Urothelium cell line (cell line): ENCODE data around the gene RHNO1.
"Not testable (repeated sequence)": the region's sequence is repeated elsewhere in the genome, so short reads cannot be mapped to it uniquely, and the experiment has no call there.

Experiments
- DNase-seq: peaks from one replicate; pipeline ENCODE4 v3.0.0; 2011; ENCODE audit warnings: low spot score, mixed read lengths
- FAIRE-seq: peaks from 2 replicates; lab custom pipeline; 2011; peaks lifted over from hg19 to GRCh38; lab: Jason Lieb, UNC

Gene RHNO1

DNA sequence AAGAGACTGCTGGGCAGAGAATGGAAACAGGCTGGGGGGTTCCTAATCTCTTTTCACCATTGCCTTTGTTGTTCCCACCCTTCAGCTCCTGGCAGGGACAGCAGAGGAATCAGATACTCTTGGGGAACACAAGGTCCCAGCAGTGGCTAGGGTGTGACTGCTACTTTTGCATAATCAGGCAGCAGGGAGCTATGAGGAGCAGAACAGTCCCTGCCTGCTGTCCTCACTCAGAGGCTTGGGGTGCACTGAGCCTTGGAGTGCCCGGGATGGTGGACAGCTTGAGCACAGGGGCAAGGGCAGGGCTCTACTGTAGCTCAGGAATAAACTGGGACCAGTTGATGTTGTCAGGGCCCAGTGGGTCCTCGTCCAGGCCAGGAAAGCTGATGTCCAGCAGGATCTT is 18.7 kb upstream of the RHNO1 start:
- DNase-seq: no peak
- no peak for FAIRE-seq

DNA sequence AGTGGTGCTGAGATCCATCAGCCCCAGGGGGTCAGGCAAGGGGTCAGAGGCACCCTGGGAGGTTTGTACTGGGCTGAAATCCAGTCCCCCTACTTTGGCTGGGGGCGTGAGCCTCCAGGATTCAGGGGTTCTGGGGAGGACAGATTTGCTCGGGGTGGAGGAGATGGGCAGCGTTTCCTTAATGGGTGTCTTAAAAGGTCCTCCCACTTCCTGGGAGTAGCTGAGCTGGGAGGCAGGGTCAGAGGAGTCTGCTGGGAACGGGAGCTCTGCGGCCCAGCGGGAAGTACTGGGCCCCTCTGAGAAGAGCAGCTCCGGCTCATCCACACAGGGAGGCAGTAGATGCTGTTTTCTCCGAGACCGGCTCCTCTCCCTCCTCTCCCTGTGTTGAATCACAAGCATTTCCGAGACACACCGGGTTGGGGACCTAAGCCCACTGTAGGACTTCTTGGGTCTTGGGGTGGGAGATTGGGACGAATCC is 18.0 kb upstream of the RHNO1 start:
- FAIRE-seq: no peak
- DNase-seq: no peak

DNA sequence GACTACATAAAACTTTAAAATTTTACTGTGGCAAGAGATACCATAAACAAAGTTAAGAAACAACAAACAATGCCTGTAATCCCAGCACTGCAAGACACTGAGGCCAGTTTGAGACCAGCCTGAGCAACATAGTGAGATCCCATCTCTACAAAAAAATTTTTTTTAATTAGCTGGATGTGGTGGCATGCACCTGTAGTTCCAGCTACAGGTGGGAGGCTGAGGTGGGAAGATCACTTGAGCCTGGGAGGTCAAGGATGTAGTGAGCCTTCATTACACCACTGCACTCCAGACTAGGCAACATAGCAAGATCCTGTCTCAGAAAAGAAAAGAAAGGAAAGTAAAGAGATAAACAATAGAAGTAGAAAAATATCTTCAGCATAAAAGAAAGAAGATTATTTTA is 16.9 kb upstream of the RHNO1 start:
- no peak for DNase-seq
- no peak for FAIRE-seq

DNA sequence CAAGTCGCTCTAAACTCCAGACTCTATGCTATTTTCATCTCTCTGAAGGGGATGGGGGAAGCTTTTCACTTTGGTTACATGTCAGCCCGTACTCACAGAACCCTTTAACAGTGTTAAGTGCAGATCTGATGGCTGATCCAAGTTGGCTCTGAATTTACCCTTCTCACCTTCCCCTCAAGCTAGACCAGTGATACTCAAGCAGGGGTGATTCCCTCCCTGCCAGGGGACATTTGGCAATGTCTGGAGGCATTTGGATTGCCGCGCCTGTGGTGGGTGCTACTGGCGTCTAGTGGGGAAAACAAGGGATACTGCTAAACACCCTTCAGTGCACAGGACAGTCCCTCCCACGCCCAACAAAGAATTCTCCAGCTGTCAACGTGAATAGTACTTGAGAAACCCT is 14.1 kb upstream of the RHNO1 start:
- DNase-seq: no peak
- no peak for FAIRE-seq

DNA sequence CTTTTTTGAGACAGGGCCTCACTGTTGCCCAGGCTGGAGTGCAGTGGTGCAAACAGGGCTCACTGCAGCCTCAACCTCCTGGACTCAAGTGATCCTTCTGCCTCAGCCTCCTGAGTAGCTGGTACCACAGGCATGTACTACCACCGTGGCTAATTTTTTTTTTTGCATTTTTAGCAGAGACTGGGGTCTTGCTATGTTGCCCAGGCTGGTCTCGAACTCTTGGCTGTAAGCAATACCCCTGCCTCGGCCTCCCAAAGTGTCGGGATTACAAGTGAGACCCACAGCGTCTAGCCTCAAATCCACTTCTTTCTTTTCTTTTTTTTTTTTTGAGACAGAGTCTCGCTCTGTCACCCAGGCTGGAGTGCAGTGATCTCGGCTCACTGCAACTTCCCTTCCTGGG is 13.6 kb upstream of the RHNO1 start:
- not testable (repeated sequence) for FAIRE-seq, DNase-seq

DNA sequence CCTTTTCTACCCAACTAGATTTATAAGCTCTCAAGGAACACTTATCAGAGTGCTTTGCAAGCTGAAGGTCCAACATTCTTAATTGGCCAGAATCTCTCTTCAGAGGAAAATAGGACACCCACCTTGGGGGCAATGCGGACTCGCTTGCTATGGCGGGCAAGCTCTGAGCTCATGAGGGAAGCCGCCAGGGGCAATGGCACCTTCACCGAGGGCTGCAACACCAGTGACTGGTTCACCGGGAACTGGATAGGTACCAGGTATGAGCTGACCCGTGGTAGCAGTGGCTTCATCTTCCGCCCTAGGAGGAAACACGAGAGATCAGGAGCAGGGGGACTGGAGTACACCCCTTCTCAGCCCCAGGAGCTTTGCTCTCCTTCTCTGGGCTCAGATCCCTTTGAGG is 12.8 kb upstream of the RHNO1 start:
- no peak for FAIRE-seq

DNA sequence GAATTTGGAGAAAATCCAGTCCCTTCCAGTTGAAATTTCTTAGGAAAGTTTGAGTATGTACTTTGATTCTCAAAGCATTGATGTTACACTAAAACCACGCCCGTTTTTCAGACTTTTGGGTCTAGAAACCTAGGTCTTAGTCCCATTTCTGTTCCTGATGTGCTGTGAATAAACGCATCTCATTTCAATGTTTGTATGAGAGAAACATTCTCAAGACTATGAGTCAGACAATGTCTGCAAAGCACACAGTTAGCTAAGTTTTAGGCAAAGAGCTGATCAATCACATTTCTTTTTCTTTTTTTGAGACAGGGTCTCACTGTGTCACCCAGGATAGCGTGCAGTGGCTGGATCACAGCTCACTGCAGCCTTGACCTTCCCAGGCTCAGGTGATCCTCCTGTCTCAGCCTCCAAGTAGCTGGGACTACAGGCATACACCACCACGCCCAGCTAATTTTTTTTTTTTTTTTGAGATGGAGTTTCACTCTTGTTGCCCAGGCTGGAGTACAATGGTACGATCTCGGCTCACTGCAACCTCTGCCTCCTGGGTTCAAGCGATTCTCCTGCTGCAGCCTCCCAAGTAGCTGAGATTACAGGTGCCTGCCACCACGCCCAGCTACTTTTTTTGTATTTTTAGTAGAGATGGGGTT is 7.9 kb upstream of the RHNO1 start:
- not testable (repeated sequence) for FAIRE-seq, DNase-seq

More for the DNA sequence above, 12.8 kb upstream of the RHNO1 start:
- DNase-seq: no peak

DNA sequence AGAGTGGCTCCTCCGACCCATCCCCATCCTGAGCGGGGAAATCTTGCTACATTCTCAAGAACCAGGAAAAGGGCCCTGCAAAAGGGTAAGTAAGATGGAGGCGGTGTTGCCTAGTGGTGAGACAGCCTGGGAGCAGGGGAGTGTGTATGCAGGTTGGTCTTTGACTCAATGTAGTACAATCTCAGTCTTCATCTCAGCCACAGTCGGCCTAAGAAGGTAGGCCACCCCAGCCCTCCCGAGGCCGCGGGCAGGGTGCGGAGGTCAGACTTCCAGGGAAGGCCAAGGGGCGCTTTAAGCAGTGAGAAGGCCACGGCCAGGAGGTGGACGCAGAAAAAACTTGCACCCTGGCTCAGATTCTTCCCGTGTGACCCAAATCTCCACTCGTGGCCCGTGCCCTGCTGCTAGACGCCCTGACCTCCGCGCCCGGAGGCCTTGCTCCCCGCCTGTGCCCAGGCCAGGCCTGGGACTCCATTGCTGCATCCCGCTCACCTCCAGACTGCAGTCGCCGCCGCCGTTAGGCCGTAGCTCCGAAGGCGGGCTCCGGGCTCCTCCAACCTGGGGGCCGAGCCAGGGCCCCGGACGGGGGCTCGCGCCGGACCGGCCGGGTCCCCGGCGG is 484 bp upstream of the RHNO1 start:
- FAIRE-seq (no peak), DNase-seq (peak; percentile 59)

DNA sequence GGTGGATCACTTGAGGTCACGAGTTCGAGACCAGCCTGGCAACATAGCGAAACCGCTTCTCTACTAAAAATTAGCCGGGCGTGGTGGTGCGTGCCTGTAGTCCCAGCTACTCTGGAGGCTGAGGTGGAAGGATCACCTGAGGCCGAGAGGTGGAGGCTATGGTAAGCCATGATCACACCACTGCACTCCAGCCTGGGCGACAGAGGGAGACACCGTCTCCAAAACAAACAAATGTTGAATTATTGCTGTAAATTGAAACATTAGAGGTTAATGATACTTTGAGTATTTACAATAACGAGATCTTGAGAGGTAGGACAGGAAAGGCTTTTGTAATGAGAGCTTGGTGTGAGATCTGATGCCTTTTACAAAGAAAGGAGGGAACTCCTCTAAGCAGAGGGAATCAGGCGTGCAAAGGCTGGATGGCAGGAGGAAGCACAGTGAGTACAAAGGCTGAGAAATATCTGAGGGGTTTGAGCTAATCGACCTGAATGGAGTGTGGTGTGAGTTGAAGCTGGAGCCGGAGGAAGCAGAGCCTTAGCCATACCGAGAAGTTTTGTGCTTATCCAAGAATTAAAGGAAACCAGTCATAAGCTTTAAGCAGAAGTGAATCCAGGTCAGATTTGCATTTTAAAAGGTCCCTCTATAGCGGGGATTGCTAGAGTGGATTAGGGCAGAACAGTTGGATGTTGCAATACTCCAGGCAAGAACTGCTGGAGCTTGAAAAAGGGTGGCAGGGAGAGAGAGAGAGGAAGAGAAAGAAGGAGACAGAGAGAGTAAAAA is 1.1 kb downstream of the RHNO1 start:
- FAIRE-seq: peak; percentile 88

DNA sequence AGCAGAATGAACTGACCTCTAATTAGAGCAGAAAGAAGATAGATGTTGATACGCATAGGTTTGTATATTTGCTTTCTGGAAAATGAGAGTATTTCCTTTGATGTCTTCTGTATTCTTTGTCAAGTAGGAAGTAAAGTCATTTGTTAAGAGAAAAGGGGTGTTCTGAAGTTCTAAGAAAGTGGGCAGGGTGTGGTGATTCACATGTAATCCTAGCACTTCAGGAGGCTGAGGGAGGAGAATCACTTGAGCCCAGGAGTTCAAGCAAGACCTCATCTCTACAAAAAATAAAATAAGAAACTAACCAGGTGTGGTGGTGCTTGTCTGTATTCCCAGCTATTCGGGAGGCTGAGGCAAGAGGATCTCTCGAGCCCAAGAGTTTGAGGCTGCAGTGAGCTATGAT is 2.8 kb downstream of the RHNO1 start:
- FAIRE-seq: no peak
- no peak for DNase-seq

More for the DNA sequence above, 1.1 kb downstream of the RHNO1 start:
- no peak for DNase-seq

DNA sequence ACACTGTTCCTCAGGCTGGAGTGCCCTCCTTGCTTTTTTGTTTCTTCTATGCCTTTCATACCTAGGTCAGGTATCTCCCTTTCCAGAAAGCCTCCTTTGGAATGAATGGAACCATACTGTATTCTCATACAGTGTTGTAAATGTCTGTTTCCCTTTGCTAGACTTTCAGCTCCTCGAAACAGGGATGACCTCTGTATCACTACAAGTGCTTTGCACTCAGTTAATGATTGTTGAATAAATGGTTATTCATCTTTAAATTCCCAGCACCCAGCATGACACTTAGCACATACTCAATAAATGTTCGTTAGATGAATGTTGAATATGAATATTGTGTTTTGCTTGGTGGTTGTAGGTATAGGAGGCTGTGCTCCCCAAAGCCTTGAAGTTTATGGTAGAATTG is 7.8 kb downstream of the RHNO1 start:
- FAIRE-seq: no peak
- DNase-seq: no peak

DNA sequence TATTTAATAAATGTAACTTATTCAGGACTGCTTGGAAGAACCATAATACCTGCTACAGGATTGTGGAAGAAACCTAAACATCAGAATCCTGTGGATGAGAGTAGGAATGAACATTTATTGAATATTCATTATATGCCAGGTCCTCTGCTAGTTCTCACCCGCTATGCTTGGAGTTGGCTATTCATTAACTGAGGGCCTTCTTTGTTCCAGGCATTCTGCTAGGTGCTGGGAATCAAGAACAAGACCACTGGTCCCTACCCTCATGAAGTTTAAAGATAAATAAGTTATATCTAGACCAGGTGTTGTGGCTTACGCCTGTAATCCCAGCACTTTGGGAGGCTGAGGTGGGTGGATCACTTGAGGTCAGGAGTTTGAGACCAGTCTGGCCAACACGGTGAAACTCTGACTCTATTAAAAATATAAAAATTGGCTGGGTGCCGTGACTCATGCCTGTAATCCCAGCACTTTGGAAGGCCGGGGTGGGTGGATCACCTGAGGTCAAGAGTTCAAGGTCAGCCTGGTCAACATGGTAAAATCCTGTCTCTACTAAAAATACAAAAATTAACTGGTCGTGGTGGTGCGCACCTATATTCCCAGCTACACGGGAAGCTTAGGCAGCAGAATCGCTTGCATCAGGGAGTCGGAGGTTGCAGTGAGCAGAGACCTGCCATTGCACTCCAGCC is 9.9 kb downstream of the RHNO1 start:
- no peak for FAIRE-seq
- no peak for DNase-seq

DNA sequence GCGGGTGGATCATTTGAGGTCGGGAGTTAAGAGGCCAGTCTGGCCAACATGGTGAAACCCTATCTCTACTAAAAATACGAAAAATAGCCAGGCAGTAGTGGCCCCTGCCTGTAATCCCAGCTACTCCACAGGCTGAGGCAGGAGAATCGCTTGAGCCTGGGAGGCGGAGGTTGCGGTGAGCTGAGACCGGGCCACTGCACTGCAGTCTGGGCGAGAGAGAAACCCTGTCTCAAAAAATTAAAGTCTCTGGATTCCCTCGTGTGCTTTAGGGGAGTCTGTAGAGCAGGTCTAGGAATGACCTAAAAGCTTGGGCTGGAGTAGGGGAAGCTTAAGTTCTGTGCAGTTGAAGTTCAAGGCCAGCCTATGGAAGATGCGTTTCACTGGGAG is 13.0 kb downstream of the RHNO1 start:
- no peak for DNase-seq
- FAIRE-seq: no peak

DNA sequence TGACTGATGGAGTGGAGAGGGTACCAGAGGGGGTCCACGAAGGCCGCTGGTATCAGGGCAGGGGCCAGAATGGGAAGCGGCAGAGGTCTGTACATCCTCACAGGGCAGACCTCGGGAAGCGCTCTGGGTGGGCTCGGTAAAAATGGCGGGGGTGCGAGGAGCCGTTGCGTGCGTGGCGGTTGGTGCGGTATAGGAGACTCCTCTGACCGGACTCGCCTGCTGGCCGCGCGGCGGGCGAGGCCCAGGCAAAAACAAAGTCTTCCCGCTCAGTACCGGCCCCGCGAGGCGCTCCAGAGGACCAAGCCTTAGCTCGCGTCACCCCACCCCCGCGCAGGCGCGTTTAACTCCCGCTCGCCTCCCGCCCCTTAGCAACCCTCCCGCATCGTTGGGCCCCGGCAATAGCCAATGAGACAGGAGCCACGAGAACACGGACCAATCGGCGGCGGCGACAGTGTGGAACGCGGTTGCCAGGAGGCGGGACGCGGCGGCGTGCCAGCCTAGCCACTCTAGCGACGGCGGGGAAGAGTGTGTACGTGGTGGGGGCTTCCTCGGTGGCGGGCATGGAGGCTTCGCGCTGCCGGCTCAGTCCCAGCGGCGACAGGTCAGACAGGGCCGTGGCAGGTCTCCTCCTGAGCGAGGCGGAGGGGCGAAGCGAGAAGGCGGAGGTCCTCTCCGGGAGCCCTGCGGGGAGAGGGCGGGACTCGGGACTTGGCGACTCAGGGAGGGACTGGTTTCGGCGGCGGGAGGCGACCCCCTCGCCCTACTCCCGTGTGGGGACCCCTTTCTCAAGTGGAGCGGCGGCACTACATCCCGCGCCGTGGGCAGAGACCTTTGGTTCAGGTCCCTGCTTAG is 13.6 kb downstream of the RHNO1 start, which contains the start of gene TULP3:
TULP3 (plus strand) TSS at position 504 of the 852 bp plus-strand sequence; CDS start at position 561, 57 bp downstream.
- FAIRE-seq (peak; percentile 99), DNase-seq (peak; percentile 100)

DNA sequence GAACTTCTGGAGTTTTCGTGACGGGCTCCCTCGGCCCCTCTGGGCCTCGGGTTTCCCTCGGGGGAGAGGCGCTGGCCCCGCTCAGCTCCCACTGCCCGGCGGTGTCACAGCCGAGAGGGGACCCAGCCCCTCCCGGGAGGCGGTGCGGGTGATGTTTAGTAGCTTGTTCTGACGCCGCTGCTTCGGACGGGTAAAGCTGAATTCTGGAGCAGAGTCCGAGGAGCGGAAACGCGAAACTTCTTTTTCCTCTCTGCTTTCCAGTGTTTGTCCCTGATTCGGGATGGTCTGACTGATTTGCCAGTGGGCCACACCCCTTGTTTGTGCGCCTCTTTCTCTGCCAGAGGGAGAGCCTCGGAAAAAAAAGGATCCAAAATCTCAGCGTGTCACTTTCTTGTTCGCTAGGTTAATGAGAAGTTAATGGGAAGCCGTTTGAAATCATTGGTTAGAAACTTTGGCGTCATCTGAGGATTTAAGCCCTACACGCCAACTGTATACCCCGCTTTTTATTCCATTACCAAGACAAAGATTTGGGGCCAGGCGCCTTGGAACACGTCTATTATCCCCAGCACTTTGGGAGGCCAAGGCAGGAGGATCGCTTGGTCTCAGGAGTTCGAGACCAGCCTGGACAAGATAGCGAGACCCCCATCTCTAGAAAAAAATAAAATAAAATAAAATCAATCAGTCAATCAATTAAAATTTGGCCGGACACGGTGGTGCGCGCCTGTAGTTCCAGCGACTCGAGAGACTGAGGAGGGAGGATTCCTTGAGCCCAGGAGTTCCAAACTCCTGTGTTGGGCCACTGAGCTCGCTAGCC is 14.4 kb downstream of the RHNO1 start:
- no peak for FAIRE-seq
- DNase-seq: peak; percentile 61

DNA sequence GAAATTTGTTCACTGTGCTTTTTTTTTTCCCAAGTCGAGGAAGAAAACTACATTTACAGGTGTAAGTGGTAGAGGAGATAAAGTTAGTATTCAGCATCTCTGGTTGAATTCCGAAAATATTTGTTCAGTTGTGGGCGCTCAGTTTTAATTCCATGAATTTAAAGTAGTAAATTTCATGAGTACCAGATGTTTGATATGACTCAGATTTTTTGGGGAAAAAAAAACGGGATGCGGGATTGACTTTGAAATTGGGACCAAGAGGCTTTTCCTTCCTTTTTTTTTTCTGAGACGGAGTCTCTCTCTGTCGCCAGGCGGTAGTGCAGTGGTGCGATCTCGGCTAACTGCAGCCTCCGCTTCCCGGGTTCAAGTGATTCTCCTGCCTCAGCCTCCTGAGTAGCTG is 15.2 kb downstream of the RHNO1 start:
- DNase-seq (no peak), FAIRE-seq (no peak)

DNA sequence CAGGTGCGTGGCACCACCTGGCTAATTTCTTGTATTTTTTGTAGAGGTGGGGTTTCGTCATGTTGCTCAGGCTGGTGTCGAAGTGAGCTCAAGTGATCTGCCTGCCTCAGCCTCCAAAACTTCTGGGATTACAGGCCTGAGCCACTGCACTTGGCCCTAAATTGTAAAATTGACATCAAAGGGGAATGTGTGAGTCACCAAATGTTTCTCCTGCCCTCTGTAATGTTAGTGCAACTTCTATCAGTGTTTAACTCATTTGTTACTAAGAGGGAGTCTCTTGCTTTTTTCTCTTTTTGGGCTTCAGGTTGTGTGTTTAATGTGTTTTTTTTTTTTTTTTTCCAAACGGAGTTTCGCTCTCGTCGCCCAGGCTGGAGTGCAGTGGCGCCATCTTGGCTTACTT is 16.0 kb downstream of the RHNO1 start:
- peak; percentile 61 for DNase-seq
- FAIRE-seq: peak; percentile 20

DNA sequence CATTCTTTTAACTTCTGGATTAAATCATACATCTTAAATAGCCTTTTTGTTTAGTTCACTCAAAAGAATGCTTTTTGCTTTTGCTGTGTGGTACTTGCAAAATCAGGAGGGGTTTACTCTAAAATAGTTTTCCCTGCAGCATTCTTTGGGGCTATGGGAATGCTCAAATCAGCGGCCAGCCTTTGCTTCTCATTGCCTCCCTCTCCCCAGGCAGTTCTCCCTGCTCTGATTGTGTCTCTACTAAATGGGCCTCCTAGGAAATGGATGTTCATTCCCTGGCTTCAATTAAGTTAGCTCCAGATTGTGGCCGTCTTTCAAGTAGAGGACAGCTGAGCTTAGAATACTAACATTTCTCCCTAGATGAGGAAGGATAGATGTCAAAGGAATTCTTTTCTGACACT is 18.0 kb downstream of the RHNO1 start:
- FAIRE-seq (no peak), DNase-seq (no peak)

DNA sequence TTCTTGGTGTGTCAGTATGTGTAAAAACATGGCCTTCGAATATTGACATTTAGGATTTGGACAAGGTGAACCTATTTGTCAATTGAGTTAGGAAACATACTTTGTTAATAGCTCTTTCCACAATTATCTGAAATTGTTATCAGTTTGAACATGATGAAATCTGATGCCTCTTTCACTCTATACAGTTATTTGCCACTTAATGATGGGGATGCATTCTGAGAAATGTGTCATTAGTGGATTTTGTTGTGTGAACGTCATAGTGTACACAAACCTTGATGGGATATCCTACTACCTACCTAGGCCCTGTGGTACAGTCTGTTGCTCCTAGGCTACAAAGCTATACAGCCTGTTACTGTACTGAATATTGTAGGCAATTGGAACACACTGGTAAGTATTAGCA is 18.5 kb downstream of the RHNO1 start:
- no peak for DNase-seq
- peak; percentile 81 for FAIRE-seq
